Calu3 (cell line): ENCODE measurements around the gene ETS1. TPM values are rescaled to one million over a fixed set of nuclear protein-coding genes. Genes with fewer than 3 reads are reported as not detected.

Source experiments
- BruUV-seq: library from RNA; stranded (reverse); fragments of 400-500 nt; replicated peaks from 2 replicates; lab custom pipeline; 2021; lab: Mats Ljungman, UMichigan
- CTCF ChIA-PET: fragments of 300-600 bp; sonication (Branson Sonifier 250); formaldehyde crosslinking; loops from one replicate; lab custom pipeline; 2022; ENCODE audit warnings: antibody characterized with exemption; lab: Charles Lee
- DNase-seq: peaks from one replicate; pipeline ENCODE4 v3.0.0; 2022
- H3K27ac Mint-ChIP-seq: one replicate; pipeline ENCODE4 v1.8.0; 2022; ENCODE audit warnings: mixed read lengths; ENCODE audit not compliant: unreplicated experiment
- H3K27me3 Mint-ChIP-seq: one replicate; pipeline ENCODE4 v1.8.0; 2022; ENCODE audit warnings: mixed read lengths; ENCODE audit not compliant: unreplicated experiment
- H3K36me3 Mint-ChIP-seq: one replicate; pipeline ENCODE4 v1.8.0; 2022; ENCODE audit warnings: mild to moderate bottlenecking, moderate library complexity, mixed read lengths; ENCODE audit not compliant: insufficient read depth, unreplicated experiment
- H3K4me1 Mint-ChIP-seq: one replicate; pipeline ENCODE4 v1.8.0; 2022; ENCODE audit warnings: mild to moderate bottlenecking, low read depth, mixed read lengths; ENCODE audit not compliant: unreplicated experiment
- H3K4me3 Mint-ChIP-seq: one replicate; pipeline ENCODE4 v1.8.0; 2022; ENCODE audit warnings: mild to moderate bottlenecking, low read depth, moderate library complexity, mixed read lengths; ENCODE audit not compliant: unreplicated experiment
- H3K9me3 Mint-ChIP-seq: one replicate; pipeline ENCODE4 v1.8.0; 2022; ENCODE audit warnings: low read depth, mixed read lengths; ENCODE audit not compliant: unreplicated experiment
- CTCF ChIP-seq: fragments of 200-600 bp; IDR thresholded peaks from one replicate; pipeline ENCODE4 v1.8.0; 2022; ENCODE audit warnings: antibody characterized with exemption; ENCODE audit not compliant: unreplicated experiment
- intact Hi-C: fragments of 100-400 bp; cut with micrococcal nuclease; formaldehyde crosslinking; loops from one replicate; pipeline ENCODE4 v1.10.0; 2022; ENCODE audit not compliant: unreplicated experiment
- total RNA-seq: library from RNA; stranded (reverse); gene quantifications from 2 replicates; pipeline ENCODE4 v1.2.3, GENCODE V29; 2022

ETS1 gene
- total RNA-seq, 1 experiment from 2014 or later: 38.4 TPM

- no peak for DNase-seq
- Mint-ChIP-seq H3K4me3 (no peak overlapping the region), H3K27me3 (peaks cover 13% of the 10 kb centered on the region), H3K36me3 (peaks cover 3% of the 10 kb centered on the region), H3K9me3 (no peaks in the 10 kb centered on the region), H3K27ac (no peak overlapping the region), H3K4me1 (peaks cover 14% of the 10 kb centered on the region)
- no TSS peak for BruUV-seq
- CTCF ChIA-PET: no interaction called here
- intact Hi-C loops: no loop called here
- no peak for TF ChIP-seq CTCF
Observed at GRCh38 chr11:128550261-128550821, 37.0 kb downstream of the ETS1 start.

- H3K9me3 Mint-ChIP-seq: no peaks in the 10 kb centered on the region
- no TSS peak for BruUV-seq
- CTCF ChIA-PET: no interaction called here
- DNase-seq: no peak
- no peak for TF ChIP-seq CTCF
- peaks cover 14% of the 10 kb centered on the region for H3K4me1 Mint-ChIP-seq
- intact Hi-C loops: no loop called here
- H3K27ac Mint-ChIP-seq: no peak overlapping the region
- no peak overlapping the region for H3K4me3 Mint-ChIP-seq
- H3K27me3 Mint-ChIP-seq: peaks cover 13% of the 10 kb centered on the region
- H3K36me3 Mint-ChIP-seq: peaks cover 3% of the 10 kb centered on the region
Observed at GRCh38 chr11:128549256-128549944, 38.0 kb downstream of the ETS1 start.

GRCh38 chr11:128548649-128549255 is 38.6 kb downstream of the ETS1 start:
- Mint-ChIP-seq H3K9me3 (no peaks in the 10 kb centered on the region), H3K27ac (no peak overlapping the region), H3K4me3 (peak overlapping the region; percentile 43), H3K27me3 (peaks cover 13% of the 10 kb centered on the region), H3K36me3 (peaks cover 3% of the 10 kb centered on the region), H3K4me1 (peaks cover 14% of the 10 kb centered on the region)
- intact Hi-C loops: no loop called here
- no TSS peak for BruUV-seq
- CTCF ChIA-PET: no interaction called here
- DNase-seq: no peak
- no peak for TF ChIP-seq CTCF

GRCh38 chr11:128547946-128548648 is 39.3 kb downstream of the ETS1 start:
- DNase-seq: no peak
- H3K27ac Mint-ChIP-seq: no peak overlapping the region
- peak overlapping the region; percentile 43 for H3K4me3 Mint-ChIP-seq
- BruUV-seq: no TSS peak
- peaks cover 3% of the 10 kb centered on the region for H3K36me3 Mint-ChIP-seq
- H3K4me1 Mint-ChIP-seq: peaks cover 14% of the 10 kb centered on the region
- intact Hi-C loops: no loop called here
- no peak for TF ChIP-seq CTCF
- H3K27me3 Mint-ChIP-seq: peaks cover 13% of the 10 kb centered on the region
- H3K9me3 Mint-ChIP-seq: no peaks in the 10 kb centered on the region
- CTCF ChIA-PET: interaction anchor here (0.7 kb wide), 1 partner anchor 275 kb away, joined by 3 read pairs; no protein-coding TSS in a partner anchor
